Measurements from ENCODE around the gene NLRC5.

DNA sequence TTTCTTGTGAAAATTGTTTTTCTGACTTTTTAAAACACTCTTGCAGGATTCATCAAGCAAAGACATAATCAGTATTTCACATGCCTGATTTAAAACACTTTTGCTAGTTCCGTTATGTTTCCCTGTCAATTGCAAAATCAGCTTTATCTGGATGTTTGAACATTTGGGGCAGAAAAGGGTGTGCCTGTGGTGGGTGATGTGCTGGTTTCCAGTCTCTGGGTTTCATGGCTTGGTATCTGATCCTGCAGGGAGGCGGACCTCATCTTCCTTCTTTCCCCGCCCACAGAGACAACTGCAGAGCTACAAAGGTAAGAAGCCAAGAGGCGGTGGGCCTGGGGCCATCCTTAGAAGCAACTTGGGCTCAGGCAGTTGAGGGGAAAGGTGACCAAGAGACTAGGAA, 41.8 kb downstream of the NLRC5 start:
- TF ChIP-seq EP300 (IDR thresholded peaks at IDR 0.05) (no peak), POLR2A (IDR thresholded peaks at IDR 0.05; ENCODE audit: low read depth) (no peak), POLR2AphosphoS5 (IDR thresholded peaks at IDR 0.05) (no peak)
- TF ChIP-seq, protein P1, sequence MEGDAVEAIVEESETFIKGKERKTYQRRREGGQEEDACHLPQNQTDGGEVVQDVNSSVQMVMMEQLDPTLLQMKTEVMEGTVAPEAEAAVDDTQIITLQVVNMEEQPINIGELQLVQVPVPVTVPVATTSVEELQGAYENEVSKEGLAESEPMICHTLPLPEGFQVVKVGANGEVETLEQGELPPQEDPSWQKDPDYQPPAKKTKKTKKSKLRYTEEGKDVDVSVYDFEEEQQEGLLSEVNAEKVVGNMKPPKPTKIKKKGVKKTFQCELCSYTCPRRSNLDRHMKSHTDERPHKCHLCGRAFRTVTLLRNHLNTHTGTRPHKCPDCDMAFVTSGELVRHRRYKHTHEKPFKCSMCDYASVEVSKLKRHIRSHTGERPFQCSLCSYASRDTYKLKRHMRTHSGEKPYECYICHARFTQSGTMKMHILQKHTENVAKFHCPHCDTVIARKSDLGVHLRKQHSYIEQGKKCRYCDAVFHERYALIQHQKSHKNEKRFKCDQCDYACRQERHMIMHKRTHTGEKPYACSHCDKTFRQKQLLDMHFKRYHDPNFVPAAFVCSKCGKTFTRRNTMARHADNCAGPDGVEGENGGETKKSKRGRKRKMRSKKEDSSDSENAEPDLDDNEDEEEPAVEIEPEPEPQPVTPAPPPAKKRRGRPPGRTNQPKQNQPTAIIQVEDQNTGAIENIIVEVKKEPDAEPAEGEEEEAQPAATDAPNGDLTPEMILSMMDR (IDR thresholded peaks at IDR 0.05), result no peak

Data from esophagus muscularis mucosa (tissue), 4 donors.